ENCODE results near the gene APOBEC3H. TPM values are rescaled to one million over a fixed set of nuclear protein-coding genes. Genes with fewer than 3 reads are reported as not detected.

Gene APOBEC3H
- total and polyA plus RNA-seq, 9 of the 15 experiments (the other 6 are each of a cell fraction or from before 2014, with no cell fraction given): 0.10 to 0.21 TPM; not detected in 7

DNA sequence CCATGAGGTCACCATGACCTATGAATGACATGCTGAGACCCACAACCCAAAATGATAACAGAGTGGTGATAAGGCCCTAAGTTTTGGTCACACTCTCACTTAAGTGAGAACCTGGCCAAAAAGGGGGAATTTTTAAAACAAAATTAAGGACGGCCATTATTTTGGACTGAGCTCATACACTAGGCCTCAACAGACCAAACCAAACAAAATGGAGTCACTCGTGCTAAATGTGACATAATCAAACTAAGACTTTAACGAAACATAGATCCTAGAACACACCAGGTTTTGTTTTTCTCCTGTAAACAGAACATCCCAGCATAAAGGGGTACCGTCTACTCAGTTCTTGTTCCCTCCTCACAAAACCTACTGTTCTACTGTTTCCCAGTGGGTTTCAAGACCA, 11.4 kb downstream of the APOBEC3H start (continued):
- no peak for TF ChIP-seq AFF1 (IDR thresholded peaks at IDR 0.05; ENCODE audit: low read depth in 1 of 2, partially characterized antibody in 2 of 2)
- TF ChIP-seq ARID3B (CRISPR knock-in tag; IDR thresholded peaks at IDR 0.05; ENCODE audit: borderline replicate concordance): no peak
- TF ChIP-seq, protein P1, sequence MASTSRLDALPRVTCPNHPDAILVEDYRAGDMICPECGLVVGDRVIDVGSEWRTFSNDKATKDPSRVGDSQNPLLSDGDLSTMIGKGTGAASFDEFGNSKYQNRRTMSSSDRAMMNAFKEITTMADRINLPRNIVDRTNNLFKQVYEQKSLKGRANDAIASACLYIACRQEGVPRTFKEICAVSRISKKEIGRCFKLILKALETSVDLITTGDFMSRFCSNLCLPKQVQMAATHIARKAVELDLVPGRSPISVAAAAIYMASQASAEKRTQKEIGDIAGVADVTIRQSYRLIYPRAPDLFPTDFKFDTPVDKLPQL (IDR thresholded peaks at IDR 0.05; ENCODE audit: extremely low read depth, insufficient read length): no peak
- no peak for TF ChIP-seq RBM34 (IDR thresholded peaks at IDR 0.05; ENCODE audit: borderline replicate concordance, insufficient read depth, low read length)
- TF ChIP-seq, protein P2, sequence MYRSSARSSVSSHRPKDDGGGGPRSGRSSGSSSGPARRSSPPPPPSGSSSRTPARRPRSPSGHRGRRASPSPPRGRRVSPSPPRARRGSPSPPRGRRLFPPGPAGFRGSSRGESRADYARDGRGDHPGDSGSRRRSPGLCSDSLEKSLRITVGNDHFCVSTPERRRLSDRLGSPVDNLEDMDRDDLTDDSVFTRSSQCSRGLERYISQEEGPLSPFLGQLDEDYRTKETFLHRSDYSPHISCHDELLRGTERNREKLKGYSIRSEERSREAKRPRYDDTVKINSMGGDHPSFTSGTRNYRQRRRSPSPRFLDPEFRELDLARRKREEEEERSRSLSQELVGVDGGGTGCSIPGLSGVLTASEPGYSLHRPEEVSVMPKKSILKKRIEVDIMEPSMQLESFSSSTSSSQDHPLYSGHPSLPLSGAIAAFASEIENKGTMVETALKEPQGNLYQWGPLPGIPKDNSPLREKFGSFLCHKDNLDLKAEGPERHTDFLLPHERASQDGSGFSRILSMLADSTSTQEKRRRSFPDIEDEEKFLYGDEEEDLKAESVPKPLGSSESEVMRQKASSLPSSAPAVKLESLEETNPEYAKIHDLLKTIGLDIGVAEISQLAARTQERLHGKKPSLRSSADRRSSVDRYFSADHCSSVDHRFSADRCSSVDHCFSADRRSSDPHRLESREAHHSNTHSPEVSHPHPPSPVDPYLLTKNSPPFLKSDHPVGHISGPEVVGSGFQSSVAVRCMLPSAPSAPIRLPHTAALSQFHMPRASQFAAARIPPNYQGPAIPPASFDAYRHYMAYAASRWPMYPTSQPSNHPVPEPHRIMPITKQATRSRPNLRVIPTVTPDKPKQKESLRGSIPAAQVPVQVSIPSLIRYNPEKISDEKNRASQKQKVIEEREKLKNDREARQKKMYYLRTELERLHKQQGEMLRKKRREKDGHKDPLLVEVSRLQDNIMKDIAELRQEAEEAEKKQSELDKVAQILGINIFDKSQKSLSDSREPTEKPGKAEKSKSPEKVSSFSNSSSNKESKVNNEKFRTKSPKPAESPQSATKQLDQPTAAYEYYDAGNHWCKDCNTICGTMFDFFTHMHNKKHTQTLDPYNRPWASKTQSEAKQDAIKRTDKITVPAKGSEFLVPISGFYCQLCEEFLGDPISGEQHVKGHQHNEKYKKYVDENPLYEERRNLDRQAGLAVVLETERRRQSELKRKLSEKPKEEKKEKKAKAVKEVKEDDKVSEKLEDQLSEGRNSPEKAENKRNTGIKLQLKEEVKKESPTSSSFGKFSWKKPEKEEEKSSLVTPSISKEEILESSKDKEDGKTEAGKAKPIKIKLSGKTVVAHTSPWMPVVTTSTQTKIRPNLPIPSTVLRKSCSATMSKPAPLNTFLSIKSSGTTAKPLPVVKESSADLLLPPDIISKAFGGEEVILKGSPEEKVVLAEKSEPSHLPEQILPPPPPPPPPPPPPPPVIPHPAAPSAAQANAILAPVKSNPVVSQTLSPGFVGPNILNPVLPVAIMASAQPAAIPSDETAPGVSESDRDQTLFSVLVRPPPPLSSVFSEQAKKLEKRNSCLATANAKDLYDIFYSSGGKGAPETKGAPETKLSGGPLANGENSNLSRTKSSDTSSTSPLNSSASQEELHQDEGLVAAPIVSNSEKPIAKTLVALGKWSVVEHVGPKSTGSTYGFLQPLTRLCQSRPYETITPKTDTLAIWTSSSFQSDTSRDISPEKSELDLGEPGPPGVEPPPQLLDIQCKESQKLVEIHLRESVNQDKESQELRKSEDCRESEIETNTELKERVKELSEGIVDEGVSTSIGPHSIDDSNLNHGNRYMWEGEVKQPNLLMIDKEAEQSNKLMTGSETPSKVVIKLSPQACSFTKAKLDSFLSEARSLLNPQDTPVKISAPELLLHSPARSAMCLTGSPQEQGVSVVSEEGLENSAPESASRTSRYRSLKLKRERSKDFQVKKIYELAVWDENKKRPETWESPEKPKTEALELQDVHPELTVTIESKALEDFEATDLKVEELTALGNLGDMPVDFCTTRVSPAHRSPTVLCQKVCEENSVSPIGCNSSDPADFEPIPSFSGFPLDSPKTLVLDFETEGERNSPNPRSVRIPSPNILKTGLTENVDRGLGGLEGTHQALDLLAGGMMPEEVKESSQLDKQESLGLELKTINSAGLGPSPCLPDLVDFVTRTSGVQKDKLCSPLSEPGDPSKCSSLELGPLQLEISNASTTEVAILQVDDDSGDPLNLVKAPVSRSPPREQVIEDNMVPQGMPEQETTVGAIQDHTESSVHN (IDR thresholded peaks at IDR 0.05; ENCODE audit: borderline replicate concordance in 1 of 2, low read depth in 1 of 2): no peak
- no peak for TF ChIP-seq SUPT5H (IDR thresholded peaks at IDR 0.05)
- peak; percentile 92 for TF ChIP-seq ZNF41 (CRISPR knock-in tag; conservative IDR thresholded peaks at IDR 0.05)
- TF ChIP-seq ZNF740 (CRISPR knock-in tag; IDR thresholded peaks at IDR 0.05): no peak
- TF ChIP-seq ZNF740 (tag; IDR thresholded peaks at IDR 0.05): peak in 1 of 2 experiments; percentile 91; a peak in 2 of 4 replicates
- TF ChIP-seq ZNF175 (CRISPR knock-in tag; IDR thresholded peaks at IDR 0.05; ENCODE audit: low read depth): peak; percentile 96
- TF ChIP-seq RHOXF2B (CRISPR knock-in tag; conservative IDR thresholded peaks at IDR 0.05): no peak
- TF ChIP-seq EZH2 (IDR thresholded peaks at IDR 0.05; ENCODE audit: borderline replicate concordance, low read depth, low read length): no peak

Data from K562 (cell line).